Sigmoid colon (tissue), 4 donors: ENCODE results near the gene DPH3.

Experiments
- POLR2A ChIP-seq, 2 donors: fragments of 450-650 bp; IDR thresholded peaks; one replicate each; pipeline ENCODE4 v1.6.1; 2016; ENCODE audit warnings: antibody characterized with exemption in 2 of 2, mild to moderate bottlenecking in 2 of 2, moderate library complexity in 2 of 2
- POLR2AphosphoS5 ChIP-seq, 4 donors: sonication (generic); formaldehyde crosslinking; IDR thresholded peaks; one replicate each; pipeline ENCODE4 v1.6.1; 2017; ENCODE audit warnings: antibody characterized with exemption in 4 of 4
- TF ChIP-seq, protein P1 (sequence below), 4 experiments: fragments of 450-650 bp in 3 of 4; fragments of 200-600 bp in 1 of 4; IDR thresholded peaks; one replicate each; pipeline ENCODE4 v1.5.1; 2016 to 2019; ENCODE audit warnings: antibody characterized with exemption in 4 of 4, mild to moderate bottlenecking in 3 of 4, moderate library complexity in 2 of 4

- no peak for TF ChIP-seq POLR2AphosphoS5 (IDR thresholded peaks at IDR 0.05)
- TF ChIP-seq, protein P1, sequence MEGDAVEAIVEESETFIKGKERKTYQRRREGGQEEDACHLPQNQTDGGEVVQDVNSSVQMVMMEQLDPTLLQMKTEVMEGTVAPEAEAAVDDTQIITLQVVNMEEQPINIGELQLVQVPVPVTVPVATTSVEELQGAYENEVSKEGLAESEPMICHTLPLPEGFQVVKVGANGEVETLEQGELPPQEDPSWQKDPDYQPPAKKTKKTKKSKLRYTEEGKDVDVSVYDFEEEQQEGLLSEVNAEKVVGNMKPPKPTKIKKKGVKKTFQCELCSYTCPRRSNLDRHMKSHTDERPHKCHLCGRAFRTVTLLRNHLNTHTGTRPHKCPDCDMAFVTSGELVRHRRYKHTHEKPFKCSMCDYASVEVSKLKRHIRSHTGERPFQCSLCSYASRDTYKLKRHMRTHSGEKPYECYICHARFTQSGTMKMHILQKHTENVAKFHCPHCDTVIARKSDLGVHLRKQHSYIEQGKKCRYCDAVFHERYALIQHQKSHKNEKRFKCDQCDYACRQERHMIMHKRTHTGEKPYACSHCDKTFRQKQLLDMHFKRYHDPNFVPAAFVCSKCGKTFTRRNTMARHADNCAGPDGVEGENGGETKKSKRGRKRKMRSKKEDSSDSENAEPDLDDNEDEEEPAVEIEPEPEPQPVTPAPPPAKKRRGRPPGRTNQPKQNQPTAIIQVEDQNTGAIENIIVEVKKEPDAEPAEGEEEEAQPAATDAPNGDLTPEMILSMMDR (IDR thresholded peaks at IDR 0.05), result no peak
- no peak for TF ChIP-seq POLR2A (IDR thresholded peaks at IDR 0.05)
Observed at GRCh38 chr3:16258866-16259265, 5.9 kb downstream of the DPH3 start.
